ENCODE results near the gene TMEM176A. TPM values are rescaled to one million over a fixed set of nuclear protein-coding genes. Genes with fewer than 3 reads are reported as not detected.

Gene TMEM176A
- total and polyA plus RNA-seq, 2 experiments from 2014 or later, result 0.34 TPM; not detected in 1

DNA sequence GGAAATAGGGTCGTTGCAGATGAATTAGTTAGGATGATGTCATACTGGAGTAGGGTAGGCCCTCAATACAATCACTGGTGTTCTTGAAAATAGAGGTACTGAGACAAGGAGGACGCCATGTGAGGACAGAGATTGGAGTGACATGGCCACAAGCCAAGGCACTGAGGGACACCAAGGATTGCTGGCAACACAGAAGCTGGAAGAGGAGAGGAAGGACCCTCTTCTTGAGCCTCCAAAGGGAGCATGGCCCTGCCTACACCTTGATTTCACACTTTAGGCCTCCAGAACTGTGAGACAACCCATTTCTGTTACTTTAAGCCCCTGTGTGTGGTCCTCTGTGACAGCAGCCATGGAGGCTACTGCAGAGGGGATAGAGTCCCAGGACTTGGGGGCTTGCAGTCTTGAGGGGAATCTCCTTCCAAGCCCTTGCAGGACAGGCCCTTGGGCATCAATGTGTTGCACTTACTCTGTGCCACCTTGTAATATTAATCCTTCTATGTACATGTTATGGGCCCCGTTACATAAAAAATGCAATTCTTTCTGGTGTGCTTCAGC lies 48.1 kb downstream of the TMEM176A start:
- H3K4me2 ChIP-seq, result no peak overlapping the region
- no peaks in the 10 kb centered on the region for H3K36me3 Mint-ChIP-seq (ENCODE audit: low read depth)
- H4K20me1 ChIP-seq (replicated peaks; ENCODE audit: insufficient read depth), result no peaks in the 10 kb centered on the region
- H2AFZ ChIP-seq, result no peak overlapping the region
- no peaks in the 10 kb centered on the region for H3F3A ChIP-seq (replicated peaks; ENCODE audit: low read depth)
- DNase-seq (ENCODE audit: low spot score), result no peak
- no peak for ATAC-seq
- no peaks in the 10 kb centered on the region for H3K79me2 ChIP-seq (replicated peaks; ENCODE audit: insufficient read depth)
- no peak overlapping the region for H3K27ac Mint-ChIP-seq
- peaks cover 3% of the 10 kb centered on the region; the same call in 1 of the 2 replicates for H3K4me1 ChIP-seq (ENCODE audit: insufficient read depth)
- H3K27ac ChIP-seq (ENCODE audit: low read depth), result no peak overlapping the region
- no peak overlapping the region for H3K4me3 Mint-ChIP-seq
- H3K36me3 ChIP-seq (ENCODE audit: insufficient read depth), result no peaks in the 10 kb centered on the region
- H3K9me3 Mint-ChIP-seq, result no peaks in the 10 kb centered on the region
- no peaks in the 10 kb centered on the region for H3K27me3 ChIP-seq (ENCODE audit: insufficient read depth)
- peaks cover 8% of the 10 kb centered on the region for H3K27me3 Mint-ChIP-seq (ENCODE audit: insufficient read depth, low read depth, poor library complexity)
- H3K4me1 Mint-ChIP-seq, result peaks cover 5% of the 10 kb centered on the region; the same call in 2 of the 3 replicates
- TF ChIP-seq NANOG (IDR thresholded peaks at IDR 0.05; ENCODE audit: borderline replicate concordance) (no peak), CREB1 (CRISPR knock-in tag; IDR thresholded peaks at IDR 0.05; ENCODE audit: low read depth) (no peak), STAT1 (IDR thresholded peaks at IDR 0.05; ENCODE audit: unreplicated experiment) (no peak), POLR2AphosphoS5 (IDR thresholded peaks at IDR 0.05; ENCODE audit: low read depth) (no peak), JUNB (IDR thresholded peaks at IDR 0.05; ENCODE audit: unreplicated experiment) (no peak), EZH2phosphoT487 (IDR thresholded peaks at IDR 0.05; ENCODE audit: unreplicated experiment) (no peak), ZNF114 (CRISPR knock-in tag; IDR thresholded peaks at IDR 0.05) (no peak), EZH2 (IDR thresholded peaks at IDR 0.05; ENCODE audit: low read depth, unreplicated experiment) (no peak)
- TF ChIP-seq, protein P1, sequence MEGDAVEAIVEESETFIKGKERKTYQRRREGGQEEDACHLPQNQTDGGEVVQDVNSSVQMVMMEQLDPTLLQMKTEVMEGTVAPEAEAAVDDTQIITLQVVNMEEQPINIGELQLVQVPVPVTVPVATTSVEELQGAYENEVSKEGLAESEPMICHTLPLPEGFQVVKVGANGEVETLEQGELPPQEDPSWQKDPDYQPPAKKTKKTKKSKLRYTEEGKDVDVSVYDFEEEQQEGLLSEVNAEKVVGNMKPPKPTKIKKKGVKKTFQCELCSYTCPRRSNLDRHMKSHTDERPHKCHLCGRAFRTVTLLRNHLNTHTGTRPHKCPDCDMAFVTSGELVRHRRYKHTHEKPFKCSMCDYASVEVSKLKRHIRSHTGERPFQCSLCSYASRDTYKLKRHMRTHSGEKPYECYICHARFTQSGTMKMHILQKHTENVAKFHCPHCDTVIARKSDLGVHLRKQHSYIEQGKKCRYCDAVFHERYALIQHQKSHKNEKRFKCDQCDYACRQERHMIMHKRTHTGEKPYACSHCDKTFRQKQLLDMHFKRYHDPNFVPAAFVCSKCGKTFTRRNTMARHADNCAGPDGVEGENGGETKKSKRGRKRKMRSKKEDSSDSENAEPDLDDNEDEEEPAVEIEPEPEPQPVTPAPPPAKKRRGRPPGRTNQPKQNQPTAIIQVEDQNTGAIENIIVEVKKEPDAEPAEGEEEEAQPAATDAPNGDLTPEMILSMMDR (conservative IDR thresholded peaks at IDR 0.05; ENCODE audit: low read depth in 2 of 2), result no peak
- TF ChIP-seq, protein P2, sequence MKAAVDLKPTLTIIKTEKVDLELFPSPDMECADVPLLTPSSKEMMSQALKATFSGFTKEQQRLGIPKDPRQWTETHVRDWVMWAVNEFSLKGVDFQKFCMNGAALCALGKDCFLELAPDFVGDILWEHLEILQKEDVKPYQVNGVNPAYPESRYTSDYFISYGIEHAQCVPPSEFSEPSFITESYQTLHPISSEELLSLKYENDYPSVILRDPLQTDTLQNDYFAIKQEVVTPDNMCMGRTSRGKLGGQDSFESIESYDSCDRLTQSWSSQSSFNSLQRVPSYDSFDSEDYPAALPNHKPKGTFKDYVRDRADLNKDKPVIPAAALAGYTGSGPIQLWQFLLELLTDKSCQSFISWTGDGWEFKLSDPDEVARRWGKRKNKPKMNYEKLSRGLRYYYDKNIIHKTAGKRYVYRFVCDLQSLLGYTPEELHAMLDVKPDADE (IDR thresholded peaks at IDR 0.05), result no peak
- TF ChIP-seq, protein P3, sequence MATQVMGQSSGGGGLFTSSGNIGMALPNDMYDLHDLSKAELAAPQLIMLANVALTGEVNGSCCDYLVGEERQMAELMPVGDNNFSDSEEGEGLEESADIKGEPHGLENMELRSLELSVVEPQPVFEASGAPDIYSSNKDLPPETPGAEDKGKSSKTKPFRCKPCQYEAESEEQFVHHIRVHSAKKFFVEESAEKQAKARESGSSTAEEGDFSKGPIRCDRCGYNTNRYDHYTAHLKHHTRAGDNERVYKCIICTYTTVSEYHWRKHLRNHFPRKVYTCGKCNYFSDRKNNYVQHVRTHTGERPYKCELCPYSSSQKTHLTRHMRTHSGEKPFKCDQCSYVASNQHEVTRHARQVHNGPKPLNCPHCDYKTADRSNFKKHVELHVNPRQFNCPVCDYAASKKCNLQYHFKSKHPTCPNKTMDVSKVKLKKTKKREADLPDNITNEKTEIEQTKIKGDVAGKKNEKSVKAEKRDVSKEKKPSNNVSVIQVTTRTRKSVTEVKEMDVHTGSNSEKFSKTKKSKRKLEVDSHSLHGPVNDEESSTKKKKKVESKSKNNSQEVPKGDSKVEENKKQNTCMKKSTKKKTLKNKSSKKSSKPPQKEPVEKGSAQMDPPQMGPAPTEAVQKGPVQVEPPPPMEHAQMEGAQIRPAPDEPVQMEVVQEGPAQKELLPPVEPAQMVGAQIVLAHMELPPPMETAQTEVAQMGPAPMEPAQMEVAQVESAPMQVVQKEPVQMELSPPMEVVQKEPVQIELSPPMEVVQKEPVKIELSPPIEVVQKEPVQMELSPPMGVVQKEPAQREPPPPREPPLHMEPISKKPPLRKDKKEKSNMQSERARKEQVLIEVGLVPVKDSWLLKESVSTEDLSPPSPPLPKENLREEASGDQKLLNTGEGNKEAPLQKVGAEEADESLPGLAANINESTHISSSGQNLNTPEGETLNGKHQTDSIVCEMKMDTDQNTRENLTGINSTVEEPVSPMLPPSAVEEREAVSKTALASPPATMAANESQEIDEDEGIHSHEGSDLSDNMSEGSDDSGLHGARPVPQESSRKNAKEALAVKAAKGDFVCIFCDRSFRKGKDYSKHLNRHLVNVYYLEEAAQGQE (IDR thresholded peaks at IDR 0.05; ENCODE audit: unreplicated experiment), result no peak
- TF ChIP-seq, protein P4, sequence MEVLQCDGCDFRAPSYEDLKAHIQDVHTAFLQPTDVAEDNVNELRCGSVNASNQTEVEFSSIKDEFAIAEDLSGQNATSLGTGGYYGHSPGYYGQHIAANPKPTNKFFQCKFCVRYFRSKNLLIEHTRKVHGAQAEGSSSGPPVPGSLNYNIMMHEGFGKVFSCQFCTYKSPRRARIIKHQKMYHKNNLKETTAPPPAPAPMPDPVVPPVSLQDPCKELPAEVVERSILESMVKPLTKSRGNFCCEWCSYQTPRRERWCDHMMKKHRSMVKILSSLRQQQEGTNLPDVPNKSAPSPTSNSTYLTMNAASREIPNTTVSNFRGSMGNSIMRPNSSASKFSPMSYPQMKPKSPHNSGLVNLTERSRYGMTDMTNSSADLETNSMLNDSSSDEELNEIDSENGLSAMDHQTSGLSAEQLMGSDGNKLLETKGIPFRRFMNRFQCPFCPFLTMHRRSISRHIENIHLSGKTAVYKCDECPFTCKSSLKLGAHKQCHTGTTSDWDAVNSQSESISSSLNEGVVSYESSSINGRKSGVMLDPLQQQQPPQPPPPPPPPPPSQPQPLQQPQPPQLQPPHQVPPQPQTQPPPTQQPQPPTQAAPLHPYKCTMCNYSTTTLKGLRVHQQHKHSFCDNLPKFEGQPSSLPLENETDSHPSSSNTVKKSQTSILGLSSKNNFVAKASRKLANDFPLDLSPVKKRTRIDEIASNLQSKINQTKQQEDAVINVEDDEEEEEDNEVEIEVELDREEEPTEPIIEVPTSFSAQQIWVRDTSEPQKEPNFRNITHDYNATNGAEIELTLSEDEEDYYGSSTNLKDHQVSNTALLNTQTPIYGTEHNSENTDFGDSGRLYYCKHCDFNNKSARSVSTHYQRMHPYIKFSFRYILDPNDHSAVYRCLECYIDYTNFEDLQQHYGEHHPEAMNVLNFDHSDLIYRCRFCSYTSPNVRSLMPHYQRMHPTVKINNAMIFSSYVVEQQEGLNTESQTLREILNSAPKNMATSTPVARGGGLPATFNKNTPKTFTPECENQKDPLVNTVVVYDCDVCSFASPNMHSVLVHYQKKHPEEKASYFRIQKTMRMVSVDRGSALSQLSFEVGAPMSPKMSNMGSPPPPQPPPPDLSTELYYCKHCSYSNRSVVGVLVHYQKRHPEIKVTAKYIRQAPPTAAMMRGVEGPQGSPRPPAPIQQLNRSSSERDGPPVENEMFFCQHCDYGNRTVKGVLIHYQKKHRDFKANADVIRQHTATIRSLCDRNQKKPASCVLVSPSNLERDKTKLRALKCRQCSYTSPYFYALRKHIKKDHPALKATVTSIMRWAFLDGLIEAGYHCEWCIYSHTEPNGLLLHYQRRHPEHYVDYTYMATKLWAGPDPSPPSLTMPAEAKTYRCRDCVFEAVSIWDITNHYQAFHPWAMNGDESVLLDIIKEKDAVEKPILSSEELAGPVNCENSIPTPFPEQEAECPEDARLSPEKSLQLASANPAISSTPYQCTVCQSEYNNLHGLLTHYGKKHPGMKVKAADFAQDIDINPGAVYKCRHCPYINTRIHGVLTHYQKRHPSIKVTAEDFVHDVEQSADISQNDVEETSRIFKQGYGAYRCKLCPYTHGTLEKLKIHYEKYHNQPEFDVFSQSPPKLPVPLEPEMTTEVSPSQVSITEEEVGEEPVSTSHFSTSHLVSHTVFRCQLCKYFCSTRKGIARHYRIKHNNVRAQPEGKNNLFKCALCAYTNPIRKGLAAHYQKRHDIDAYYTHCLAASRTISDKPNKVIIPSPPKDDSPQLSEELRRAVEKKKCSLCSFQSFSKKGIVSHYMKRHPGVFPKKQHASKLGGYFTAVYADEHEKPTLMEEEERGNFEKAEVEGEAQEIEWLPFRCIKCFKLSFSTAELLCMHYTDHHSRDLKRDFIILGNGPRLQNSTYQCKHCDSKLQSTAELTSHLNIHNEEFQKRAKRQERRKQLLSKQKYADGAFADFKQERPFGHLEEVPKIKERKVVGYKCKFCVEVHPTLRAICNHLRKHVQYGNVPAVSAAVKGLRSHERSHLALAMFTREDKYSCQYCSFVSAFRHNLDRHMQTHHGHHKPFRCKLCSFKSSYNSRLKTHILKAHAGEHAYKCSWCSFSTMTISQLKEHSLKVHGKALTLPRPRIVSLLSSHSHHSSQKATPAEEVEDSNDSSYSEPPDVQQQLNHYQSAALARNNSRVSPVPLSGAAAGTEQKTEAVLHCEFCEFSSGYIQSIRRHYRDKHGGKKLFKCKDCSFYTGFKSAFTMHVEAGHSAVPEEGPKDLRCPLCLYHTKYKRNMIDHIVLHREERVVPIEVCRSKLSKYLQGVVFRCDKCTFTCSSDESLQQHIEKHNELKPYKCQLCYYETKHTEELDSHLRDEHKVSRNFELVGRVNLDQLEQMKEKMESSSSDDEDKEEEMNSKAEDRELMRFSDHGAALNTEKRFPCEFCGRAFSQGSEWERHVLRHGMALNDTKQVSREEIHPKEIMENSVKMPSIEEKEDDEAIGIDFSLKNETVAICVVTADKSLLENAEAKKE (CRISPR knock-in tag; IDR thresholded peaks at IDR 0.05), result no peak
- no peaks in the 10 kb centered on the region for H3K9me2 ChIP-seq (ENCODE audit: insufficient read depth)
- H3K4me3 ChIP-seq, result no peak overlapping the region
